Skeletal muscle tissue (tissue), 4 donors: ENCODE results near the gene KRT1. TPM values are rescaled to one million over a fixed set of nuclear protein-coding genes. Genes with fewer than 3 reads are reported as not detected.

ENCODE experiments used
- H3K27ac ChIP-seq: one replicate; pipeline ENCODE4 v1.7.0; 2013; ENCODE audit warnings: mild to moderate bottlenecking, low read depth, low read length, inconsistent platforms
- H3K27me3 ChIP-seq, 3 donors: one replicate each; pipeline ENCODE4 v1.7.0; 2013; ENCODE audit warnings: low read length in 3 of 3; ENCODE audit not compliant: control insufficient read depth in 3 of 3, insufficient read depth in 3 of 3
- H3K36me3 ChIP-seq, 3 donors: one replicate each; pipeline ENCODE4 v1.7.0; 2013; ENCODE audit warnings: low read length in 3 of 3; ENCODE audit not compliant: control insufficient read depth in 3 of 3, insufficient read depth in 3 of 3
- H3K4me1 ChIP-seq, 3 donors: one replicate each; pipeline ENCODE4 v1.7.0; 2013; ENCODE audit warnings: low read length in 3 of 3, mild to moderate bottlenecking in 3 of 3; ENCODE audit not compliant: control insufficient read depth in 3 of 3, insufficient read depth in 3 of 3
- H3K4me3 ChIP-seq, 3 donors: one replicate each; pipeline ENCODE4 v1.7.0; 2013; ENCODE audit warnings: low read length in 3 of 3
- H3K9ac ChIP-seq, 3 donors: one replicate each; pipeline ENCODE4 v1.7.0; 2013; ENCODE audit warnings: low read length in 3 of 3, mild to moderate bottlenecking in 3 of 3, moderate library complexity in 2 of 3, low read depth in 1 of 3
- H3K9me3 ChIP-seq, 3 donors: one replicate each; pipeline ENCODE4 v1.7.0; 2013; ENCODE audit warnings: low read length in 3 of 3; ENCODE audit not compliant: control insufficient read depth in 3 of 3
- total RNA-seq: library from RNA; depleted of rRNA; stranded (reverse); fragments of >200 nt; gene quantifications from one replicate; pipeline ENCODE4 v1.2.3, GENCODE V29; 2014
- donor health status: Osteomylitis.

The KRT1 gene
- total RNA-seq, 1 donor from 2014 or later = 2.1 TPM

- H3K36me3 ChIP-seq = no peaks in the 10 kb centered on the region
- peaks cover 0 to 25% (median 0%) of the 10 kb centered on the region in 3 donors for H3K27me3 ChIP-seq
- H3K9me3 ChIP-seq = no peaks in the 10 kb centered on the region
- no peak overlapping the region for H3K4me3 ChIP-seq
- no peaks in the 10 kb centered on the region for H3K4me1 ChIP-seq
- no peak overlapping the region for H3K27ac ChIP-seq
- no peak overlapping the region for H3K9ac ChIP-seq
These were observed 46.8 kb downstream of the KRT1 start for GRCh38 chr12:52633383-52633782.

DNA sequence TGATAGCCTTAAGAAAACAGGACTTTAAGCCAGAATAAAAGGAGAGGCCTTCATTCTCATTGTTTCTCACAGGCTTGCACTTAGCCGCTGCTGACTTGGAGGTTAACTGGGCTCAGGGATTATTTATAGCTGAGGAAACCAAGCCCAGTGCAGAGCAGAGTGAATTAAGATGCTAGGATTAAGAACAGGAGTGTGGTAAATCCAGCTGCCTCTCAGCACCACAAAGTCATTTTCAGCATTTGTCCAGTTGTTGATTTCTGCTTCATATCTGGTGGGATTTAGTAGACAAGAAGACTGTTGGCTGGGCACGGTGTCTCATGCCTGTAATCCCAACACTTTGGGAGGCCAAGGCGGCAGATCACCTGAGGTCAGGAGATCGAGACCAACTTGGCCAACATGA, 47.6 kb downstream of the KRT1 start:
- Histone ChIP-seq H3K36me3 (no peaks in the 10 kb centered on the region), H3K4me1 (no peaks in the 10 kb centered on the region), H3K9ac (no peak overlapping the region), H3K27ac (no peak overlapping the region), H3K9me3 (no peaks in the 10 kb centered on the region), H3K27me3 (peaks cover 0 to 25% (median under 1%) of the 10 kb centered on the region in 3 donors), H3K4me3 (no peak overlapping the region)

GRCh38 chr12:52631676-52632459, 48.3 kb downstream of the KRT1 start:
- Histone ChIP-seq H3K4me3 (no peak overlapping the region), H3K27me3 (peaks cover 0 to 24% (median 4%) of the 10 kb centered on the region in 3 donors)

DNA sequence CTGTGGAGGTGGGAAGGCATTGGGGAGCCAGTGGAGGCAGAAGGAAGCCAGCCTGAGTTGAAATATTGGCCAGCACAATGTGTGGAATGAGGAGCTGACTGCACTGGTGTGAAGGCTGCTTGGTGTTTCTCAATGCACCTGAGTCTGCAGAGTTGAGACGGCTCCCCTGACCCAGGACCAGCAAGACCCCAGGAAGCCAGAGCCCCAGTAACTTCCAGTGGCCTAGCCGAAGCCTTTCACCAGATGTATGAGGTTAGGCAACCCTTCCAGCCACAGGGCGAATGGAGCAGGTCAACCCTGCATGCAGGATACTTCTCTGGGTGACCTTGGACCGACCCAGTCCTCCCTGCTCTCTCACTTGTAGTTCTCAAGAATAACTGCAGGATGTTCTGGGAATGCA, 48.9 kb downstream of the KRT1 start:
- Histone ChIP-seq H3K27me3 (peaks cover 0 to 27% (median 4%) of the 10 kb centered on the region in 3 donors), H3K36me3 (no peaks in the 10 kb centered on the region), H3K9me3 (no peaks in the 10 kb centered on the region), H3K27ac (no peak overlapping the region), H3K9ac (no peak overlapping the region), H3K4me1 (no peaks in the 10 kb centered on the region), H3K4me3 (no peak overlapping the region)

More at GRCh38 chr12:52631676-52632459, 48.3 kb downstream of the KRT1 start:
- H3K36me3 ChIP-seq = no peaks in the 10 kb centered on the region
- no peak overlapping the region for H3K27ac ChIP-seq
- no peaks in the 10 kb centered on the region for H3K4me1 ChIP-seq
- H3K9me3 ChIP-seq = no peaks in the 10 kb centered on the region
- no peak overlapping the region for H3K9ac ChIP-seq

- Histone ChIP-seq H3K4me1 (no peaks in the 10 kb centered on the region), H3K36me3 (no peaks in the 10 kb centered on the region), H3K27ac (no peak overlapping the region), H3K9ac (no peak overlapping the region), H3K4me3 (no peak overlapping the region), H3K9me3 (no peaks in the 10 kb centered on the region), H3K27me3 (peaks cover 0 to 27% (median 4%) of the 10 kb centered on the region in 3 donors)
These were observed 49.5 kb downstream of the KRT1 start for GRCh38 chr12:52630599-52631200.

GRCh38 chr12:52630008-52630500, 50.2 kb downstream of the KRT1 start:
- no peaks in the 10 kb centered on the region for H3K36me3 ChIP-seq
- peaks cover 0 to 27% (median 4%) of the 10 kb centered on the region in 3 donors for H3K27me3 ChIP-seq
- H3K9ac ChIP-seq = no peak overlapping the region
- H3K9me3 ChIP-seq = no peaks in the 10 kb centered on the region
- H3K4me1 ChIP-seq = no peaks in the 10 kb centered on the region
- no peak overlapping the region for H3K4me3 ChIP-seq
- H3K27ac ChIP-seq = no peak overlapping the region

DNA sequence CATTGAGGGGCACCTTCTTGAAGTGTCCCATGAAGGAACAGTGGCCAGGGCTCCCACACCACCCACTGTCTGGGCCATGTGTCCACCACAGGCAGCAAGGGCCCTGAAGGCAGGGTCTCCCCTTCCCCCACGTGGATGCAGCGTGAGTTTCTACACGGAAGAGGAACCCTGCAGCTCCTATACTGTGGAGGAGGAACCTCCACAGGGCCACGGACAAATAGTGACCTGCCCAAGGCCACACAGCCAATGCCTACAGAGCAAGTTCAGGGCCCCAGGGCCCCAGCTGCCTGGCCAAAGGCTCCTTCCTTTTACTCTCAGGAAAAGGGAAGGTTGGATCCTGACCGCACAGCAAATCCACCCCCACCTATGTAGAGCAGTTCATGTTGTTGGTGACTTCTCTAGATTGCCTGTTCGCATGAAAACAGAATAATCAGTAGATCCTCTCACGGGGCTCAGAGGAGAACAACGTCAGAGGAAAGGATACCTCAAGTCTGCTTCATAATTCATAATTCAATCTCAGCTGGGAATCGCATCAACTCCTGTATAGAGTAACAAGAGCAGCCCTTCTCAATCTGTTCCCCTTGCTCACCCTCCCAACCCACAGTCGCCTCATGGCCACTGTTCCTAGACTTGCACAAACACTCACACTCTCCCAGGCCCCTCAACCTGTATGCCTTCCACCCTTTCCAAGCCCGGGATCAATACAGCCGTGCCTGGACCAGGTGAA, 50.8 kb downstream of the KRT1 start:
- H3K9ac ChIP-seq = no peak overlapping the region
- no peaks in the 10 kb centered on the region for H3K4me1 ChIP-seq
- no peak overlapping the region for H3K4me3 ChIP-seq
- H3K9me3 ChIP-seq = no peaks in the 10 kb centered on the region
- H3K36me3 ChIP-seq = no peaks in the 10 kb centered on the region
- H3K27me3 ChIP-seq = peaks cover 0 to 27% (median 4%) of the 10 kb centered on the region in 3 donors
- H3K27ac ChIP-seq = no peak overlapping the region

- Histone ChIP-seq H3K9me3 (no peaks in the 10 kb centered on the region), H3K9ac (no peak overlapping the region), H3K4me3 (no peak overlapping the region), H3K36me3 (no peaks in the 10 kb centered on the region), H3K27me3 (peaks cover 0 to 27% (median 4%) of the 10 kb centered on the region in 3 donors), H3K27ac (no peak overlapping the region), H3K4me1 (no peaks in the 10 kb centered on the region)
These were observed 51.4 kb downstream of the KRT1 start for GRCh38 chr12:52628841-52629240.

DNA sequence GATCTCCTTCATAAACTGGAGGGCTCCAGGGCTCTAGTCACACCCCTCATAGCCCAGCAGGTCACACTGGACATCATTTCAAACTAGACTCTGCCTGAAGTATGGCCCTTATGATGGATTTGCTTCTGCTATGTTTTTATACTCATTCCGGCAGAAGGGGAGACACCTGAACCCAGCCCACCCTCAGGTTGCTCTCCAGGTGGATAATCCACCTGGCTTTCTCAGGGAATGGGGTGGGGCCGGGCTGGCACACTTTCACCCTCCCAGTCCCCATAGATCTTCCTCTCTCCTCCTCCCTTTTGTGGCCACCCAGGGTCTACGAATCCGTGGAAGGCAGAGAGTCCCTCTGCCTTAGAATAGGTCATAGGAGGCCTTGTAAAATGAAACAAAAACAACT, 52.1 kb downstream of the KRT1 start:
- Histone ChIP-seq H3K4me1 (no peaks in the 10 kb centered on the region), H3K36me3 (no peaks in the 10 kb centered on the region), H3K27me3 (peaks cover 0 to 27% (median 4%) of the 10 kb centered on the region in 3 donors), H3K9ac (no peak overlapping the region), H3K27ac (no peak overlapping the region), H3K4me3 (no peak overlapping the region), H3K9me3 (no peaks in the 10 kb centered on the region)
